MM.1S (cell line): ENCODE data around the gene TMEM212.

Experiments used
- DNase-seq: peaks from one replicate; pipeline ENCODE4 v3.0.0-alpha.2; 2015
- H2AFZ ChIP-seq: fragments of 300-600 bp; sonication (generic); 2 replicates; pipeline ENCODE4 v1.6.0; 2016; ENCODE audit warnings: antibody characterized with exemption, low read length
- H3F3A ChIP-seq: fragments of 300-600 bp; sonication (generic); 2 replicates; pipeline ENCODE4 v1.6.1; 2016; ENCODE audit warnings: mild to moderate bottlenecking, antibody characterized with exemption, low read length, moderate library complexity, mixed read lengths; ENCODE audit not compliant: insufficient read depth
- H3K27ac ChIP-seq: fragments of 300-600 bp; sonication (generic); 2 replicates; pipeline ENCODE4 v1.5.1; 2016; ENCODE audit warnings: mild to moderate bottlenecking, low read length
- H3K27me3 ChIP-seq: fragments of 300-600 bp; sonication (generic); replicated peaks from 2 replicates; pipeline ENCODE4 v1.6.0; 2016; ENCODE audit warnings: low read length; ENCODE audit not compliant: insufficient read depth
- H3K36me3 ChIP-seq: fragments of 300-600 bp; sonication (generic); replicated peaks from 2 replicates; pipeline ENCODE4 v1.6.1; 2016; ENCODE audit warnings: mild to moderate bottlenecking, low read length, mixed read lengths; ENCODE audit not compliant: insufficient read depth
- H3K4me1 ChIP-seq: fragments of 300-600 bp; sonication (generic); 2 replicates; pipeline ENCODE4 v1.6.1; 2016; ENCODE audit warnings: low read length, mixed read lengths
- H3K4me2 ChIP-seq: fragments of 300-600 bp; sonication (generic); 2 replicates; pipeline ENCODE4 v1.6.0; 2016; ENCODE audit warnings: low read depth, low read length
- H3K4me3 ChIP-seq: fragments of 300-600 bp; sonication (generic); 2 replicates; pipeline ENCODE4 v1.5.1; 2016; ENCODE audit warnings: low read length, mixed read lengths
- H3K79me2 ChIP-seq: fragments of 300-600 bp; sonication (generic); 2 replicates; pipeline ENCODE4 v1.6.1; 2016; ENCODE audit warnings: mixed run types, low read length, mixed read lengths
- H3K9ac ChIP-seq: fragments of 300-600 bp; sonication (generic); 2 replicates; pipeline ENCODE4 v1.6.1; 2016; ENCODE audit warnings: low read length, mixed read lengths
- H3K9me2 ChIP-seq: fragments of 300-600 bp; sonication (generic); replicated peaks from 2 replicates; pipeline ENCODE4 v1.6.1; 2016; ENCODE audit warnings: mild to moderate bottlenecking, low read length, mixed read lengths; ENCODE audit not compliant: insufficient read depth
- H3K9me3 ChIP-seq: fragments of 300-600 bp; sonication (generic); replicated peaks from 2 replicates; pipeline ENCODE4 v1.6.1; 2016; ENCODE audit warnings: mild to moderate bottlenecking, low read length, mixed read lengths; ENCODE audit not compliant: insufficient read depth
- H4K20me1 ChIP-seq: fragments of 300-600 bp; sonication (generic); 2 replicates; pipeline ENCODE4 v1.6.1; 2016; ENCODE audit warnings: mild to moderate bottlenecking, low read length, moderate library complexity, mixed read lengths; ENCODE audit not compliant: insufficient read depth
- EZH2 ChIP-seq: fragments of 300-600 bp; sonication (generic); optimal IDR thresholded peaks from 2 replicates; pipeline ENCODE3; 2017; ENCODE audit warnings: low read depth, mild to moderate bottlenecking, antibody characterized with exemption, low read length, mixed read lengths
- EZH2phosphoT487 ChIP-seq: fragments of 300-600 bp; sonication (generic); IDR thresholded peaks from 2 replicates; pipeline ENCODE4 v1.6.1; 2018; ENCODE audit warnings: antibody characterized with exemption, low read length
- TF ChIP-seq, protein P1 (sequence below): fragments of 300-600 bp; sonication (generic); IDR thresholded peaks from 2 replicates; pipeline ENCODE4 v1.5.1; 2016; ENCODE audit warnings: antibody characterized with exemption, low read length, mixed read lengths

The TMEM212 gene

DNA sequence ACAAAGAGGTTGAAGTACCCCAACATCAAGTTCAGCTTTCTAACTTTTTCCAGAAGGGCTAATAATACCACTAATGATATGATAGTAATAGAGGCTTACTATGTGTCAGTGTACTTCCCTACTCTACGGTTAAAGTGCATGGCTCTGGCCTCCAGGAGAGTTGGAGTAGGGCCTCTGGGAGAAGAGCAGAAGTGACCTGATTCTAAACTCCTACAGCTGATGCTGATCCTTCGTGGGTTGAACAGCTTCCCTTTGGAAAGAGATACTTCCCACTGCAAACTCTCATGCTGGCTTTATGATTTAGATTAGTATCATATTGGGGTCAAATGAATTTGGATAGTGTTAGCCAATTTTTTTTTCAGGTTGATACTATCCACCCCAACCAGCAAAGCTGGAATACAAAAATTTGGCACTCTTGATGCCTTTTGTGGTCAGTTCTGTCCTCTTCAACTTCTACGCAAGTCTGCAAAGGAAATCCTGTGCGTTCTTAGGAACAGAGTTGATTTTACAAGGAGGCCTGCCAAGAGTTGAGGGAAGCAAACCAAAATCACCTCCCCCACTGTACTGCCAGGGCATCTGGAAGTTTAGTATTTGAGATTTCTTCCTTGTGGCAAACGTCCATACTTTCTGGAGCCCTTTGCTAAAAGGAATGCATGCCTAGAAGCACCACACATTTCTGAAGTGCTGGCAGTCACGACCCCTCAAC, 17.8 kb downstream of the TMEM212 start:
- no peak overlapping the region for H3K9ac ChIP-seq
- no peak overlapping the region for H2AFZ ChIP-seq
- H3K4me3 ChIP-seq: no peak overlapping the region
- no peak overlapping the region for H3K4me2 ChIP-seq
- no peaks in the 10 kb centered on the region for H4K20me1 ChIP-seq
- no peaks in the 10 kb centered on the region for H3K4me1 ChIP-seq
- TF ChIP-seq, protein P1, sequence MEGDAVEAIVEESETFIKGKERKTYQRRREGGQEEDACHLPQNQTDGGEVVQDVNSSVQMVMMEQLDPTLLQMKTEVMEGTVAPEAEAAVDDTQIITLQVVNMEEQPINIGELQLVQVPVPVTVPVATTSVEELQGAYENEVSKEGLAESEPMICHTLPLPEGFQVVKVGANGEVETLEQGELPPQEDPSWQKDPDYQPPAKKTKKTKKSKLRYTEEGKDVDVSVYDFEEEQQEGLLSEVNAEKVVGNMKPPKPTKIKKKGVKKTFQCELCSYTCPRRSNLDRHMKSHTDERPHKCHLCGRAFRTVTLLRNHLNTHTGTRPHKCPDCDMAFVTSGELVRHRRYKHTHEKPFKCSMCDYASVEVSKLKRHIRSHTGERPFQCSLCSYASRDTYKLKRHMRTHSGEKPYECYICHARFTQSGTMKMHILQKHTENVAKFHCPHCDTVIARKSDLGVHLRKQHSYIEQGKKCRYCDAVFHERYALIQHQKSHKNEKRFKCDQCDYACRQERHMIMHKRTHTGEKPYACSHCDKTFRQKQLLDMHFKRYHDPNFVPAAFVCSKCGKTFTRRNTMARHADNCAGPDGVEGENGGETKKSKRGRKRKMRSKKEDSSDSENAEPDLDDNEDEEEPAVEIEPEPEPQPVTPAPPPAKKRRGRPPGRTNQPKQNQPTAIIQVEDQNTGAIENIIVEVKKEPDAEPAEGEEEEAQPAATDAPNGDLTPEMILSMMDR: no peak
- TF ChIP-seq EZH2phosphoT487 (no peak), EZH2 (no peak)
- H3K9me3 ChIP-seq: no peaks in the 10 kb centered on the region
- no peaks in the 10 kb centered on the region for H3K9me2 ChIP-seq
- no peak for DNase-seq
- no peaks in the 10 kb centered on the region for H3K36me3 ChIP-seq
- no peaks in the 10 kb centered on the region for H3F3A ChIP-seq
- H3K27me3 ChIP-seq: no peaks in the 10 kb centered on the region
- no peak overlapping the region for H3K27ac ChIP-seq
- H3K79me2 ChIP-seq: no peaks in the 10 kb centered on the region

DNA sequence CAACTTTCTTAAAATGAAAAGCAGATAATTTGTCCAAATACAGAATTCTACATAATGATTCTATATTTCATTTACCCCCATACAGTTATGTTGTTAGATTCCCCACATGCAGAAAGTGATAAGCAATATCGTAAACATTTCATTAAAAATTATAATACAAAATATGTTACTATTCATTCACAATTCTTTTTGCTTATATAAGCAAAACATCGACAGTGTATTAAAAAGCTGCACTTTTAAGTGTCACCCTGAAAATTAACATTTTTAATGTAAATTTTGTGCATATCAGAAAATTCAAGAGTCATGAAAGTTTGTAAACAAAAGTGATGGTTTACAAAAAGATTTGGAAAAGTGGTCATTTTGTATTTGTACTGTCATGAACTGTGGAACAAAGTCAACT, 19.2 kb downstream of the TMEM212 start:
- no peak overlapping the region for H3K27ac ChIP-seq
- H2AFZ ChIP-seq: no peak overlapping the region
- H3K9me3 ChIP-seq: no peaks in the 10 kb centered on the region
- H4K20me1 ChIP-seq: no peaks in the 10 kb centered on the region
- H3K27me3 ChIP-seq: no peaks in the 10 kb centered on the region
- no peaks in the 10 kb centered on the region for H3F3A ChIP-seq
- no peak for TF ChIP-seq EZH2
- TF ChIP-seq, protein P1: no peak
- TF ChIP-seq EZH2phosphoT487: no peak
- H3K4me1 ChIP-seq: no peaks in the 10 kb centered on the region
- no peaks in the 10 kb centered on the region for H3K36me3 ChIP-seq
- no peak overlapping the region for H3K9ac ChIP-seq
- H3K4me2 ChIP-seq: no peak overlapping the region
- no peak overlapping the region for H3K4me3 ChIP-seq
- H3K9me2 ChIP-seq: no peaks in the 10 kb centered on the region
- H3K79me2 ChIP-seq: no peaks in the 10 kb centered on the region
- DNase-seq: no peak

DNA sequence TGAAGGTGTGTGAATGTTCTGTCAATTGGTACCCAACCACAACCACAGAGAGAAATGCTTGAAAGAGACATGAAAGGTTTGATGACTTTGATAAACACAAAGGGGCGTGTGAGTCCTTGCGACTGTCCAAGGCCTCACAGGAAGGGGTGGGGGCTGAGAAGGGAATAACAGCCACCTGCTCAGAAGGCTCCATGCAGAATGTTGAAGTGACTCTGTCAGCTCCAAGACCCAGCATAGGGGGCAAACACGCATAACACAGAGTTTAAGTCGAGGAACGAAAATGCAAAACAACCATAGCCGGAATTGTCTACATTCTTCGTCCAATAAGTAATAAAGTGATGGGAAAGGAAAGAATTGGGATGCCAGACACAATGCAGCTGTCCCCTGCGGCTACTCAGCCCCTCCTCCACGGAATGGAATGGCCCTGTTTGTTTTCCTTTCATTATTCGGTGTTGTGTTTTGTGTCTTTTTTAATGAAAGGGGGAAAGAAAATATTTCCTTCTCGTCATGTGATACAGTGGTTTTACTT, 19.9 kb downstream of the TMEM212 start:
- no peak overlapping the region for H3K4me2 ChIP-seq
- no peaks in the 10 kb centered on the region for H3K4me1 ChIP-seq
- no peak overlapping the region for H2AFZ ChIP-seq
- H3K9me3 ChIP-seq: no peaks in the 10 kb centered on the region
- H3K9ac ChIP-seq: no peak overlapping the region
- no peak for DNase-seq
- H3K4me3 ChIP-seq: no peak overlapping the region
- H3F3A ChIP-seq: no peaks in the 10 kb centered on the region
- no peak overlapping the region for H3K27ac ChIP-seq
- TF ChIP-seq EZH2phosphoT487: no peak
- TF ChIP-seq EZH2: no peak
- TF ChIP-seq, protein P1: no peak
- no peaks in the 10 kb centered on the region for H4K20me1 ChIP-seq
- H3K79me2 ChIP-seq: no peaks in the 10 kb centered on the region
- no peaks in the 10 kb centered on the region for H3K36me3 ChIP-seq
- no peaks in the 10 kb centered on the region for H3K9me2 ChIP-seq
- H3K27me3 ChIP-seq: no peaks in the 10 kb centered on the region
